Testis (tissue), 3 donors: ENCODE measurements around the gene CREB3. TPM values are rescaled to one million over a fixed set of nuclear protein-coding genes. Genes with fewer than 3 reads are reported as not detected.

ENCODE experiments used
- DNase-seq: peaks from one replicate; pipeline ENCODE4 v3.0.0-alpha.2; 2019
- H3K27ac ChIP-seq, 2 donors: fragments of 200-600 bp; sonication (generic); one replicate each; pipeline ENCODE4 v1.5.1; 2019
- H3K27me3 ChIP-seq: fragments of 200-600 bp; sonication (generic); one replicate; pipeline ENCODE4 v1.5.1; 2019
- H3K36me3 ChIP-seq: fragments of 200-600 bp; sonication (generic); one replicate; pipeline ENCODE4 v1.5.1; 2017; ENCODE audit warnings: low read depth; ENCODE audit errors: missing control alignments
- H3K4me1 ChIP-seq: fragments of 200-600 bp; sonication (generic); one replicate; pipeline ENCODE4 v1.5.1; 2019
- H3K4me3 ChIP-seq, 2 donors: fragments of 200-600 bp; sonication (generic); one replicate each; pipeline ENCODE4 v1.5.1; 2017 to 2019
- H3K9me3 ChIP-seq: fragments of 200-600 bp; sonication (generic); one replicate; pipeline ENCODE4 v1.5.1; 2017
- CTCF ChIP-seq, 3 experiments: fragments of 450-650 bp in 2 of 3; fragments of 200-600 bp in 1 of 3; sonication (generic) in 1 of 3; IDR thresholded peaks; one replicate each; pipeline ENCODE4 v1.5.1; 2016 to 2019; ENCODE audit warnings: antibody characterized with exemption in 3 of 3, mild to moderate bottlenecking in 2 of 3, moderate library complexity in 1 of 3
- POLR2A ChIP-seq: fragments of 450-650 bp; IDR thresholded peaks from one replicate; pipeline ENCODE4 v1.6.1; 2017; ENCODE audit warnings: antibody characterized with exemption, mild to moderate bottlenecking, moderate library complexity
- WGBS, 2 donors: methylation state at CpG; one replicate each; pipeline ENCODE4 v1.1.5; 2018; 5-methylcytosine and 5-hydroxymethylcytosine counted together
- intact Hi-C: fragments of 100-400 bp; cut with DNase I; formaldehyde crosslinking; loops from one replicate; pipeline ENCODE4 v1.15.1; 2023; ENCODE audit warnings: low total_unique reads
- polyA plus RNA-seq: library from polyadenylated mRNA; stranded (reverse); fragments of 350-450 nt; fragmentation: Illumina TruSeq; extraction: RNeasy Lipid Tissue Mini Kit (QIAGEN cat#74804); gene quantifications from one replicate; pipeline ENCODE4 v1.2.3, GENCODE V29; 2014; ENCODE audit warnings: low read depth, low replicate concordance; ENCODE audit not compliant: insufficient read depth
- total RNA-seq, 2 donors: library from RNA; depleted of rRNA; stranded (reverse); fragments of >200 nt; gene quantifications; one replicate each; pipeline ENCODE4 v1.2.3, GENCODE V29; 2016

CREB3 gene
- total and polyA plus RNA-seq, 3 donors from 2014 or later: 51.2 to 85.0 (median 63.1) TPM

- H3K4me3 ChIP-seq: no peak overlapping the region
- no peaks in the 10 kb centered on the region for H3K27me3 ChIP-seq
- intact Hi-C loops: no loop called here
- 51 to 72% methylated on average over 11 of the region's 11 CpGs for WGBS, 2 donors
- H3K27ac ChIP-seq: no peak overlapping the region
- H3K9me3 ChIP-seq: no peaks in the 10 kb centered on the region
- no peak for DNase-seq
- H3K36me3 ChIP-seq: no peaks in the 10 kb centered on the region
- H3K4me1 ChIP-seq: peaks cover 4% of the 10 kb centered on the region
- TF ChIP-seq CTCF (IDR thresholded peaks at IDR 0.05) (no peak), POLR2A (no peak)
These were observed 32.4 kb upstream of the CREB3 start for GRCh38 chr9:35700031-35700430.

- TF ChIP-seq CTCF (IDR thresholded peaks at IDR 0.05) (no peak), POLR2A (no peak)
- Histone ChIP-seq H3K27ac (no peak overlapping the region), H3K4me1 (peaks cover 4% of the 10 kb centered on the region), H3K9me3 (no peaks in the 10 kb centered on the region), H3K4me3 (no peak overlapping the region), H3K36me3 (no peaks in the 10 kb centered on the region), H3K27me3 (no peaks in the 10 kb centered on the region)
- intact Hi-C loops: no loop called here
- DNase-seq: no peak
These were observed 31.5 kb upstream of the CREB3 start for GRCh38 chr9:35700942-35701341.

- WGBS, 2 donors: 90 to 100% methylated on average over 7 of the region's 7 CpGs
- Histone ChIP-seq H3K27ac (no peak overlapping the region), H3K36me3 (no peaks in the 10 kb centered on the region), H3K4me3 (no peak overlapping the region), H3K4me1 (peaks cover 4% of the 10 kb centered on the region), H3K9me3 (no peaks in the 10 kb centered on the region), H3K27me3 (no peaks in the 10 kb centered on the region)
- no peak for DNase-seq
- intact Hi-C loops: no loop called here
- no peak for TF ChIP-seq POLR2A
- no peak for TF ChIP-seq CTCF (IDR thresholded peaks at IDR 0.05)
These were observed 29.8 kb upstream of the CREB3 start for GRCh38 chr9:35702696-35703095.

GRCh38 chr9:35703906-35704672, 28.4 kb upstream of the CREB3 start:
- no peak for TF ChIP-seq POLR2A
- TF ChIP-seq CTCF (IDR thresholded peaks at IDR 0.05): no peak
- 91% methylated on average over 21 to 26 of the region's 26 CpGs for WGBS, 2 donors
- Histone ChIP-seq H3K36me3 (no peaks in the 10 kb centered on the region), H3K27me3 (no peaks in the 10 kb centered on the region), H3K9me3 (no peaks in the 10 kb centered on the region), H3K4me1 (peaks cover 4% of the 10 kb centered on the region), H3K27ac (no peak overlapping the region), H3K4me3 (no peak overlapping the region)
- DNase-seq: no peak
- intact Hi-C loops: no loop called here

GRCh38 chr9:35705372-35705771, 27.1 kb upstream of the CREB3 start:
- Histone ChIP-seq H3K4me3 (no peak overlapping the region), H3K36me3 (no peaks in the 10 kb centered on the region), H3K4me1 (peaks cover 4% of the 10 kb centered on the region), H3K27ac (no peak overlapping the region), H3K27me3 (no peaks in the 10 kb centered on the region), H3K9me3 (no peaks in the 10 kb centered on the region)
- DNase-seq: no peak
- intact Hi-C loops: no loop called here
- TF ChIP-seq POLR2A (no peak), CTCF (IDR thresholded peaks at IDR 0.05) (no peak)
- WGBS, 2 donors: 84 to 88% methylated on average over 5 to 8 of the region's 8 CpGs
